HL-60 (cell line): ENCODE measurements around the gene ZCCHC24.

Experiments
- DNase-seq, 2 experiments: peaks; one replicate each; pipeline ENCODE4 v3.0.0-alpha.2; 2010 to 2020; ENCODE audit warnings: low read depth in 1 of 2, low spot score in 1 of 2
- H3K27ac ChIP-seq: fragments of 250-450 bp; sonication (Bioruptor Pico); replicated peaks from 2 replicates; pipeline ENCODE4 v1.5.1; 2020; ENCODE audit warnings: mild to moderate bottlenecking, moderate library complexity
- H3K27me3 ChIP-seq: fragments of 250-450 bp; sonication (Bioruptor Pico); 2 replicates; pipeline ENCODE4 v1.5.1; 2021; ENCODE audit warnings: mild to moderate bottlenecking, moderate library complexity; ENCODE audit not compliant: insufficient read depth, poor library complexity, severe bottlenecking
- H3K4me3 ChIP-seq: replicated peaks from 2 replicates; pipeline ENCODE4 v1.5.1; 2011; ENCODE audit warnings: mild to moderate bottlenecking, control low read depth, low read length; ENCODE audit not compliant: insufficient read depth
- CTCF ChIP-seq: IDR thresholded peaks from one replicate; pipeline ENCODE4 v1.5.1; 2011; ENCODE audit warnings: low read length, control low read depth, inconsistent platforms; ENCODE audit not compliant: insufficient read depth
- GABPA ChIP-seq: IDR thresholded peaks from 2 replicates; pipeline ENCODE4 v1.6.1; 2012; ENCODE audit warnings: low read depth
- POLR2AphosphoS5 ChIP-seq: IDR thresholded peaks from 2 replicates; pipeline ENCODE4 v1.6.1; 2012; ENCODE audit warnings: low read depth
- REST ChIP-seq: IDR thresholded peaks from 2 replicates; pipeline ENCODE4 v1.6.1; 2012; ENCODE audit warnings: low read depth; ENCODE audit not compliant: insufficient replicate concordance
- SPI1 ChIP-seq: IDR thresholded peaks from 2 replicates; pipeline ENCODE4 v1.6.1; 2012; ENCODE audit warnings: low read depth, mild to moderate bottlenecking, borderline replicate concordance

The ZCCHC24 gene

GRCh38 chr10:79385804-79386531, 59.5 kb downstream of the ZCCHC24 start:
- H3K4me3 ChIP-seq = no peak overlapping the region
- H3K27me3 ChIP-seq = no peaks in the 10 kb centered on the region
- H3K27ac ChIP-seq = no peak overlapping the region
- no peak for DNase-seq
- TF ChIP-seq CTCF = no peak
- TF ChIP-seq GABPA = no peak
- TF ChIP-seq SPI1 = no peak

GRCh38 chr10:79385392-79385795, 60.0 kb downstream of the ZCCHC24 start:
- no peak for DNase-seq

GRCh38 chr10:79384773-79385391, 60.5 kb downstream of the ZCCHC24 start:
- TF ChIP-seq REST = no peak
- TF ChIP-seq CTCF = no peak
- TF ChIP-seq POLR2AphosphoS5 = no peak
- no peak for TF ChIP-seq SPI1
- no peak for TF ChIP-seq GABPA
- no peak for DNase-seq
- no peaks in the 10 kb centered on the region for H3K27me3 ChIP-seq
- H3K4me3 ChIP-seq = no peak overlapping the region
- no peak overlapping the region for H3K27ac ChIP-seq

More at GRCh38 chr10:79385392-79385795, 60.0 kb downstream of the ZCCHC24 start:
- H3K27me3 ChIP-seq = no peaks in the 10 kb centered on the region
- TF ChIP-seq SPI1 (no peak), CTCF (no peak), POLR2AphosphoS5 (no peak)
- no peak overlapping the region for H3K4me3 ChIP-seq
- no peak overlapping the region for H3K27ac ChIP-seq

- DNase-seq = no peak
- TF ChIP-seq CTCF (no peak), REST (no peak), SPI1 (no peak), GABPA (no peak), POLR2AphosphoS5 (no peak)
- Histone ChIP-seq H3K4me3 (no peak overlapping the region), H3K27ac (no peak overlapping the region), H3K27me3 (no peaks in the 10 kb centered on the region)
These were observed 61.3 kb downstream of the ZCCHC24 start for GRCh38 chr10:79383974-79384606.
